Stomach (tissue), 9 donors: Measurements from ENCODE around the gene KHDC4. TPM values are rescaled to one million over a fixed set of nuclear protein-coding genes. Genes with fewer than 3 reads are reported as not detected.

Experiments used
- DNase-seq, 2 donors: peaks; one replicate each; pipeline versions ENCODE4 v3.0.0 to v3.0.0-alpha.2; 2013 to 2019
- H3K27ac ChIP-seq, 5 donors: fragments of 200-600 bp in 4 of 5; sonication (generic) in 4 of 5; one replicate each; pipeline ENCODE4 v1.5.1; 2013 to 2019; ENCODE audit warnings: mild to moderate bottlenecking in 1 of 5, moderate library complexity in 1 of 5
- H3K27me3 ChIP-seq, 3 donors: fragments of 200-600 bp; sonication (generic); one replicate each; pipeline ENCODE4 v1.5.1; 2017 to 2019; ENCODE audit warnings: mixed run types in 1 of 3
- H3K36me3 ChIP-seq, 4 donors: fragments of 200-600 bp; sonication (generic); 1 replicate in 3 of 4; 2 replicates in 1 of 4; pipeline ENCODE4 v1.5.1; 2016 to 2019
- H3K4me1 ChIP-seq, 4 donors: fragments of 200-600 bp; sonication (generic); one replicate each; pipeline ENCODE4 v1.5.1; 2016 to 2019
- H3K4me3 ChIP-seq, 4 donors: fragments of 200-600 bp; sonication (generic) in 3 of 4; one replicate each; pipeline ENCODE4 v1.5.1; 2016 to 2019; ENCODE audit warnings: mild to moderate bottlenecking in 1 of 4
- H3K9me3 ChIP-seq, 4 donors: fragments of 200-600 bp; sonication (generic); one replicate each; pipeline ENCODE4 v1.5.1; 2016 to 2019
- CTCF ChIP-seq, 7 experiments: fragments of 450-650 bp in 4 of 7; fragments of 200-600 bp in 3 of 7; sonication (generic) in 3 of 7; IDR thresholded peaks; one replicate each; pipeline ENCODE4 v1.5.1; 2016 to 2019; ENCODE audit warnings: antibody characterized with exemption in 7 of 7, control low read depth in 2 of 7, mild to moderate bottlenecking in 1 of 7
- EP300 ChIP-seq: sonication (generic); formaldehyde crosslinking; IDR thresholded peaks from one replicate; pipeline ENCODE4 v1.6.1; 2017; ENCODE audit warnings: antibody characterized with exemption
- POLR2A ChIP-seq, 4 donors: fragments of 450-650 bp; IDR thresholded peaks; one replicate each; pipeline ENCODE4 v1.6.1; 2016; ENCODE audit warnings: antibody characterized with exemption in 4 of 4, control low read depth in 2 of 4, mild to moderate bottlenecking in 1 of 4, moderate library complexity in 1 of 4
- POLR2AphosphoS5 ChIP-seq, 3 donors: sonication (generic); formaldehyde crosslinking; IDR thresholded peaks; one replicate each; pipeline ENCODE4 v1.6.1; 2016; ENCODE audit warnings: antibody characterized with exemption in 3 of 3
- WGBS, 5 donors: extraction: QIAGEN DNeasy Blood & Tissue Kit in 3 of 5; methylation state at CpG; one replicate each; pipeline versions ENCODE4 v1.1.5 to v1.1.7; 2013 to 2018; 5-methylcytosine and 5-hydroxymethylcytosine counted together
- intact Hi-C: fragments of 100-400 bp; cut with DNase I; formaldehyde crosslinking; loops from one replicate; pipeline ENCODE4 v1.15.1; 2023; ENCODE audit warnings: low total_unique reads
- polyA plus RNA-seq, 3 donors: library from polyadenylated mRNA; stranded (reverse); fragments of 200-250 nt; gene quantifications; one replicate each; pipeline ENCODE4 v1.2.3, GENCODE V29; 2013
- total RNA-seq, 5 donors: library from RNA; depleted of rRNA; stranded (reverse); fragments of >200 nt; gene quantifications; one replicate each; pipeline versions ENCODE4 v1.1.0 to v1.2.3, GENCODE V29; 2014 to 2016
- donor health status: healthy with polysubstance abuse.
- donor health status: Bipolar disorder and iron deficiency.
- donor health status: healthy.

The KHDC4 gene
- total and polyA plus RNA-seq, 8 donors = 4.9 to 126 (median 57.5) TPM

GRCh38 chr1:155929057-155929456, 5.2 kb downstream of the KHDC4 start:
- Histone ChIP-seq H3K4me1 (peaks cover 44 to 69% (median 56%) of the 10 kb centered on the region in 4 donors), H3K27me3 (no peaks in the 10 kb centered on the region), H3K27ac (peak overlapping the region in 3 of 5 donors; percentile 57 to 96 (median 94)), H3K4me3 (peak overlapping the region in 1 of 4 donors; percentile 6), H3K9me3 (no peaks in the 10 kb centered on the region), H3K36me3 (peaks cover 63 to 94% (median 91%) of the 10 kb centered on the region in 4 donors)
- intact Hi-C loops = no loop called here
- no peak for DNase-seq
- WGBS, 5 donors = 24 to 50% (median 36%) methylated on average over 5 of the region's 5 CpGs
- no peak for TF ChIP-seq POLR2AphosphoS5 (IDR thresholded peaks at IDR 0.05)

- no peaks in the 10 kb centered on the region for H3K27me3 ChIP-seq
- peak overlapping the region in 1 of 5 donors; percentile 22 for H3K27ac ChIP-seq
- no peak for DNase-seq
- no peaks in the 10 kb centered on the region for H3K9me3 ChIP-seq
- intact Hi-C loops = no loop called here
- H3K4me3 ChIP-seq = no peak overlapping the region
- 80 to 96% (median 90%) methylated on average over 2 of the region's 2 CpGs for WGBS, 5 donors
- H3K36me3 ChIP-seq = peaks cover 86 to 100% (median 100%) of the 10 kb centered on the region in 4 donors
- no peak for TF ChIP-seq POLR2A (IDR thresholded peaks at IDR 0.05)
- TF ChIP-seq EP300 = no peak
- no peak for TF ChIP-seq CTCF (IDR thresholded peaks at IDR 0.05)
- TF ChIP-seq POLR2AphosphoS5 (IDR thresholded peaks at IDR 0.05) = no peak
- H3K4me1 ChIP-seq = peaks cover 13 to 64% (median 43%) of the 10 kb centered on the region in 4 donors
Observed at GRCh38 chr1:155925506-155925905, 8.7 kb downstream of the KHDC4 start.

- Histone ChIP-seq H3K9me3 (no peaks in the 10 kb centered on the region), H3K36me3 (peaks cover 93 to 100% (median 100%) of the 10 kb centered on the region in 4 donors), H3K27me3 (no peaks in the 10 kb centered on the region), H3K4me3 (peak overlapping the region in 1 of 4 donors; percentile 0), H3K27ac (peak overlapping the region; percentile 42 to 74 (median 62)), H3K4me1 (peaks cover 0 to 53% (median 33%) of the 10 kb centered on the region in 4 donors)
- no peak for TF ChIP-seq POLR2A (IDR thresholded peaks at IDR 0.05)
- TF ChIP-seq POLR2AphosphoS5 (IDR thresholded peaks at IDR 0.05) = peak in 2 of 3 donors; percentile 31 to 83
- intact Hi-C loops = no loop called here
- peak in 1 of 2 donors; percentile 41 for DNase-seq
- 22 to 76% (median 39%) methylated on average over 3 of the region's 3 CpGs for WGBS, 5 donors
Observed at GRCh38 chr1:155920717-155921116, 13.5 kb downstream of the KHDC4 start.

GRCh38 chr1:155919801-155920200, 14.4 kb downstream of the KHDC4 start:
- TF ChIP-seq POLR2AphosphoS5 (IDR thresholded peaks at IDR 0.05) (no peak), EP300 (no peak), CTCF (IDR thresholded peaks at IDR 0.05) (no peak), POLR2A (IDR thresholded peaks at IDR 0.05) (no peak)
- Histone ChIP-seq H3K27ac (peak overlapping the region; percentile 5 to 62 (median 46)), H3K36me3 (peaks cover 91 to 100% (median 100%) of the 10 kb centered on the region in 4 donors), H3K27me3 (no peaks in the 10 kb centered on the region), H3K4me3 (no peak overlapping the region), H3K9me3 (no peaks in the 10 kb centered on the region), H3K4me1 (peaks cover 0 to 49% (median 33%) of the 10 kb centered on the region in 4 donors)
- no peak for DNase-seq
- intact Hi-C loops = no loop called here
- WGBS, 5 donors = 96 to 100% (median 100%) methylated on average over 2 of the region's 2 CpGs

GRCh38 chr1:155918660-155919059, 15.6 kb downstream of the KHDC4 start:
- H3K9me3 ChIP-seq = no peaks in the 10 kb centered on the region
- WGBS, 5 donors = 54 to 63% (median 59%) methylated on average over 3 of the region's 3 CpGs
- H3K27ac ChIP-seq = no peak overlapping the region
- H3K4me3 ChIP-seq = no peak overlapping the region
- peaks cover 0 to 40% (median 25%) of the 10 kb centered on the region in 4 donors for H3K4me1 ChIP-seq
- no peak for DNase-seq
- TF ChIP-seq CTCF (IDR thresholded peaks at IDR 0.05) = no peak
- no peak for TF ChIP-seq EP300
- no peak for TF ChIP-seq POLR2AphosphoS5 (IDR thresholded peaks at IDR 0.05)
- no peak for TF ChIP-seq POLR2A (IDR thresholded peaks at IDR 0.05)
- intact Hi-C loops = no loop called here
- peaks cover 91 to 100% (median 100%) of the 10 kb centered on the region in 4 donors for H3K36me3 ChIP-seq
- no peaks in the 10 kb centered on the region for H3K27me3 ChIP-seq
